CD14-positive monocyte (primary cell): ENCODE data around the gene SLC35F1. TPM values are rescaled to one million over a fixed set of nuclear protein-coding genes. Genes with fewer than 3 reads are reported as not detected.

Source experiments
- DNase-seq, 3 donors: peaks; one replicate each; pipeline ENCODE4 v3.0.0-alpha.2; 2011 to 2022
- H2AFZ ChIP-seq: 2 replicates; pipeline ENCODE4 v1.6.0; 2012; ENCODE audit warnings: mild to moderate bottlenecking, low read depth, low read length, inconsistent platforms; ENCODE audit not compliant: insufficient read depth, poor library complexity, severe bottlenecking
- H3K27ac ChIP-seq, 2 donors: 1 replicate in 1 of 2; 2 replicates in 1 of 2; pipeline ENCODE4 v1.5.1; 2012 to 2013; ENCODE audit warnings: low read length in 2 of 2, control low read depth in 1 of 2, inconsistent platforms in 1 of 2, low read depth in 1 of 2, mild to moderate bottlenecking in 1 of 2
- H3K27me3 ChIP-seq, 2 donors: one replicate each; pipeline versions ENCODE4 v1.6.0 to v1.6.1; 2011 to 2013; ENCODE audit warnings: low read length in 2 of 2; ENCODE audit not compliant: control insufficient read depth in 2 of 2, insufficient read depth in 2 of 2
- H3K36me3 ChIP-seq, 2 donors: replicated peaks in 1 of 2; 1 replicate in 1 of 2; 2 replicates in 1 of 2; pipeline versions ENCODE4 v1.5.1 to v1.6.1; 2012 to 2013; ENCODE audit warnings: low read length in 2 of 2, control low read depth in 1 of 2, inconsistent platforms in 1 of 2, mild to moderate bottlenecking in 1 of 2; ENCODE audit not compliant: insufficient read depth in 2 of 2, control insufficient read depth in 1 of 2
- H3K4me1 ChIP-seq, 2 donors: 1 replicate in 1 of 2; 2 replicates in 1 of 2; pipeline versions ENCODE4 v1.5.1 to v1.6.1; 2012 to 2013; ENCODE audit warnings: low read length in 2 of 2, control low read depth in 1 of 2, inconsistent platforms in 1 of 2, mild to moderate bottlenecking in 1 of 2, moderate library complexity in 1 of 2; ENCODE audit not compliant: insufficient read depth in 2 of 2, control insufficient read depth in 1 of 2
- H3K4me2 ChIP-seq: replicated peaks from 2 replicates; pipeline ENCODE3; 2012; ENCODE audit warnings: low read length, moderate library complexity, mild to moderate bottlenecking; ENCODE audit not compliant: poor library complexity, severe bottlenecking; ENCODE audit errors: extremely low read depth
- H3K4me3 ChIP-seq, 3 experiments: fragments of 200-600 bp in 1 of 3; sonication (generic) in 1 of 3; replicated peaks in 1 of 3; 1 replicate in 2 of 3; 2 replicates in 1 of 3; pipeline ENCODE4 v1.5.1; 2011 to 2013; ENCODE audit warnings: low read length in 3 of 3, mild to moderate bottlenecking in 3 of 3, control low read depth in 2 of 3, low read depth in 2 of 3, inconsistent platforms in 1 of 3, moderate library complexity in 1 of 3
- H3K79me2 ChIP-seq: 2 replicates; pipeline ENCODE4 v1.6.0; 2012; ENCODE audit warnings: mild to moderate bottlenecking, control low read depth, inconsistent platforms, low read length, moderate library complexity; ENCODE audit not compliant: insufficient read depth
- H3K9ac ChIP-seq: 2 replicates; pipeline ENCODE4 v1.6.0; 2017; ENCODE audit warnings: low read length, mild to moderate bottlenecking; ENCODE audit not compliant: insufficient read depth, poor library complexity, severe bottlenecking
- H3K9me3 ChIP-seq, 2 donors: replicated peaks in 1 of 2; 1 replicate in 1 of 2; 2 replicates in 1 of 2; pipeline versions ENCODE4 v1.5.1 to v1.6.1; 2012 to 2013; ENCODE audit warnings: low read length in 2 of 2, control low read depth in 1 of 2; ENCODE audit not compliant: control insufficient read depth in 1 of 2, insufficient read depth in 1 of 2
- H4K20me1 ChIP-seq: 2 replicates; pipeline ENCODE4 v1.6.0; 2012; ENCODE audit warnings: mild to moderate bottlenecking, low read length, control low read depth, moderate library complexity; ENCODE audit not compliant: insufficient read depth
- H3K27ac Mint-ChIP-seq, 7 donors: one replicate each; pipeline ENCODE4 v1.8.0; 2020; ENCODE audit warnings: mild to moderate bottlenecking in 7 of 7, mixed read lengths in 7 of 7, moderate library complexity in 6 of 7, inconsistent platforms in 2 of 7
- H3K27me3 Mint-ChIP-seq, 3 donors: one replicate each; pipeline ENCODE4 v1.8.0; 2021 to 2022; ENCODE audit warnings: low read depth in 3 of 3, mild to moderate bottlenecking in 3 of 3, mixed read lengths in 3 of 3, moderate library complexity in 3 of 3, inconsistent platforms in 1 of 3
- H3K36me3 Mint-ChIP-seq, 2 donors: one replicate each; pipeline ENCODE4 v1.8.0; 2020; ENCODE audit warnings: mixed read lengths in 2 of 2, inconsistent platforms in 1 of 2, mild to moderate bottlenecking in 1 of 2
- H3K4me1 Mint-ChIP-seq: one replicate; pipeline ENCODE4 v1.8.0; 2020; ENCODE audit warnings: mild to moderate bottlenecking, mixed read lengths
- H3K4me3 Mint-ChIP-seq, 2 donors: one replicate each; pipeline ENCODE4 v1.8.0; 2020; ENCODE audit warnings: mild to moderate bottlenecking in 2 of 2, mixed read lengths in 2 of 2, moderate library complexity in 1 of 2
- H3K9me3 Mint-ChIP-seq, 7 donors: one replicate each; pipeline ENCODE4 v1.8.0; 2020 to 2022; ENCODE audit warnings: mixed read lengths in 7 of 7, mild to moderate bottlenecking in 6 of 7, moderate library complexity in 6 of 7, inconsistent platforms in 2 of 7
- CTCF ChIP-seq: fragments of 200-600 bp; IDR thresholded peaks from one replicate; pipeline ENCODE4 v1.8.0; 2022; ENCODE audit warnings: antibody characterized with exemption, mild to moderate bottlenecking
- WGBS: methylation state at CpG from one replicate; pipeline ENCODE4 v1.1.5; 2013; ENCODE audit warnings: missing lambda C conversion rate; ENCODE audit not compliant: insufficient coverage; 5-methylcytosine and 5-hydroxymethylcytosine counted together
- intact Hi-C, 2 donors: fragments of 100-400 bp; cut with micrococcal nuclease; formaldehyde crosslinking; loops; one replicate each; pipeline versions ENCODE4 v1.15.0 to v1.15.1; 2023
- polyA plus RNA-seq, 3 donors: library from polyadenylated mRNA; depleted of rRNA in 1 of 3; unstranded in 2 of 3; stranded (reverse) in 1 of 3; fragments of 300-500 nt in 2 of 3; fragments of >200 nt in 1 of 3; fragmentation: Illumina TruSeq in 2 of 3; gene quantifications; 1 replicate in 2 of 3; 2 replicates in 1 of 3; pipeline ENCODE4 v1.2.3, GENCODE V29; 2012 to 2021

Gene SLC35F1
- polyA plus RNA-seq, 3 donors: not detected

GRCh38 chr6:118353564-118353963 lies 446.5 kb downstream of the SLC35F1 start:
- H3K4me3 ChIP-seq: no peak overlapping the region
- Mint-ChIP-seq H3K27me3 (peaks cover 0 to 7% (median 2%) of the 10 kb centered on the region in 3 donors), H3K36me3 (no peaks in the 10 kb centered on the region), H3K27ac (no peak overlapping the region), H3K4me1 (no peaks in the 10 kb centered on the region), H3K4me3 (no peak overlapping the region), H3K9me3 (peaks cover 0 to 7% (median 3%) of the 10 kb centered on the region in 7 donors)
- H2AFZ ChIP-seq: no peak overlapping the region
- H3K4me1 ChIP-seq: no peaks in the 10 kb centered on the region
- WGBS: 63% methylated on average over 2 of the region's 2 CpGs
- peaks cover 0 to 4% of the 10 kb centered on the region in 2 donors for H3K9me3 ChIP-seq
- H3K36me3 ChIP-seq: no peaks in the 10 kb centered on the region
- no peak overlapping the region for H3K4me2 ChIP-seq
- no peak for TF ChIP-seq CTCF
- intact Hi-C loops: no loop called here
- no peaks in the 10 kb centered on the region for H3K79me2 ChIP-seq
- H3K9ac ChIP-seq: no peak overlapping the region
- H3K27ac ChIP-seq: no peak overlapping the region
- H4K20me1 ChIP-seq: no peaks in the 10 kb centered on the region
- DNase-seq: no peak
- H3K27me3 ChIP-seq: no peaks in the 10 kb centered on the region

GRCh38 chr6:118354641-118355040 lies 447.6 kb downstream of the SLC35F1 start:
- Histone ChIP-seq H3K79me2 (no peaks in the 10 kb centered on the region), H3K27ac (no peak overlapping the region), H3K27me3 (no peaks in the 10 kb centered on the region), H4K20me1 (no peaks in the 10 kb centered on the region), H3K36me3 (no peaks in the 10 kb centered on the region), H2AFZ (no peak overlapping the region), H3K4me2 (no peak overlapping the region), H3K4me3 (no peak overlapping the region), H3K9ac (no peak overlapping the region), H3K4me1 (no peaks in the 10 kb centered on the region), H3K9me3 (peaks cover 0 to 4% of the 10 kb centered on the region in 2 donors)
- no peak for DNase-seq
- intact Hi-C loops: no loop called here
- 100% methylated on average over 2 of the region's 2 CpGs for WGBS
- Mint-ChIP-seq H3K9me3 (peaks cover 0 to 6% (median 2%) of the 10 kb centered on the region in 7 donors), H3K27me3 (peaks cover 0 to 7% (median 0%) of the 10 kb centered on the region in 3 donors), H3K4me3 (no peak overlapping the region), H3K36me3 (no peaks in the 10 kb centered on the region), H3K27ac (no peak overlapping the region), H3K4me1 (no peaks in the 10 kb centered on the region)
- no peak for TF ChIP-seq CTCF
